HK-2 (cell line): Measurements from ENCODE around the gene CENPN.

Experiments
- DNase-seq: peaks from one replicate; pipeline ENCODE4 v3.0.0-alpha.2; 2018; ENCODE audit not compliant: unreplicated experiment

CENPN gene

DNA sequence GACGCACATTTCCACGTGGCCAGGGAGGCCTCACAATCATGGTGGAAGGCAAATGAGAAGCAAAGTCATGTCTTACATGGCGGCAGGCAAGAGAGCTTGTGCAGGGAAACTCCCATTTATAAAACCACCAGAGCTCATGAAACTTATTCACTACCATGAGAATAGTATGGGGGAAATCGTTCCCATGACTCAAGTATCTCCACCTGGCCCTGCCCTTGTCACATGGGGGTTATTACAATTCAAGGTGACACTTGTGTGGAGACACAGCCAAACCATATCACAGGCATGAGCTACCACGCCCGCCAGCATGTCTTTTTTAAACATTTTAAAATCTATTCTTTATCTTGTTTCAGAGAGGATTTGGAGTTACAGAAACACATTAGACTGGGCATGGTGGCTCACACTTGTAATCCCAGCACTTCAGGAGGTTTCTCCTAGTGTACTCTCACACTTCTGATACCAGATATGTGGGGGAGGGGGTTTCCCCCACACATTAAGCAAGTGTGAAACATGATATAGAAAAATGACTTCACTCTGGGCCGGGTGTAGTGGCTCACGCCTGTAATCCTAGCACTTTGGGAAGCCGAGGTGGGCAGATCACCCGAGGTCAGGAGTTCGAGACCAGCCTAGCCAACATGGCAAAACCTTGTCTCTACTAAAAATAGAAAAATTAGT lies 23.1 kb downstream of the CENPN start:
- DNase-seq, result no peak

DNA sequence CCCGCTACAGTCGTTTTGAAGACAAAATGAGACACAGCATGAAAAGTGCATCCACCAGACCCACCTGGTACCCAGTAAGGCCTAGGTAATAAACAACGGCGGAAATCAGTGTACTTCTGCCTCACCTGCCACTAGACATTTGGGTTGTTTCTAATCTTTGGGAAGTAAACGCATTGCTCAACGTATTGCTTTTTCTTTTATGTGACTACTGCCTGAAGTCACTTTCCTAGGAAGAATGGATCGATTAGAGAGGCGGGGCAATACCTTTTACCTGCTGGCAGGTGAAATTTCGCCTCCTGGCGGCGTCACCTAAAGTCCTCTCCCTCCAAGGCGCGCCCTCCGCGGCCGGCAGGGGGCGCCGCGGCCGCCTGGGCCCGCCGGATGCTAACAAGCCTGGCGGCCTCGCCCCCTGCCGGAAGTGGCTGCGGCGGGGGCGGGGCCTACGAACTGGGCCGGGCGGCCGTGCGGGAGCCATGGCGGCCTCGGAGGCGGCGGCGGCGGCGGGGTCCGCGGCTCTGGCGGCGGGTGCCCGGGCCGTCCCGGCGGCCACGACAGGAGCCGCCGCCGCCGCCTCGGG lies 28.5 kb downstream of the CENPN start, which contains the start of gene ATMIN:
ATMIN (plus strand) TSS at position 445 of the 577 bp plus-strand sequence; CDS start at position 474, 29 bp downstream.
- peak; percentile 82 for DNase-seq

DNA sequence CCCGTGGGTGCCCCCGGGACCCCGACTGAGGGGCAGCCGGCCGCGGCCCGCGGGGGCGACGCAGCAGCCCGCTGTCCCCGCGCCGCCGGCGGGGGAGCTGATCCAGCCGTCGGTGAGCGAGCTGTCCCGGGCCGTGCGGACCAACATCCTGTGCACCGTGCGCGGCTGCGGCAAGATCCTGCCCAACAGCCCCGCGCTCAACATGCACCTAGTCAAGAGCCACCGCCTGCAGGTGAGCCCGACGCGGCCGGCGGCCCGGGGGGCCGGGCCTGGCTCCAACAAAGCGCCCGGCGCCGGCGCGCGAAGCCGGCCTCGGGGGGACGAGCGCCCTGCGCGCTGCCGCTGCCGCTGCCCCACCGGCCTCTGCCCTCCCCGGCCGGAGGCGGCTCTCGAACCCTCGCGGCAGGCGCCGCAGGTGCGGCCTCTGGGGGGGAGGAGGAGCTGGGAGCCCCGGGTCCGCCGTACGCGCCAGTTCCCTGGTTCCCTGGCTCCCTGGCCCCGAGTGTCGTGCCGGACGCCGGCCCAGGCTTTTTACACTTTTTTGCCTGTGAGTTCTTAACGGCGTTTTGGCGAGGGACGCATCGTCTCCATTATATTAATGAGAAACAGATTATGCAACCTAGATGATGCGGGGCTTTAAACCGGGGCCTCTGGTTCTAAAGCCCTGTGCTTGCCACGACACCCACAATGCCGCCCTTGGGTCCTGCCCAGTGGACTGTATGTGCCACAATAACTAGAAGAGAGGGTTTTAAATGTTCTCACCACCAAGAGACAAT lies 29.1 kb downstream of the CENPN start:
- peak; percentile 50 for DNase-seq

DNA sequence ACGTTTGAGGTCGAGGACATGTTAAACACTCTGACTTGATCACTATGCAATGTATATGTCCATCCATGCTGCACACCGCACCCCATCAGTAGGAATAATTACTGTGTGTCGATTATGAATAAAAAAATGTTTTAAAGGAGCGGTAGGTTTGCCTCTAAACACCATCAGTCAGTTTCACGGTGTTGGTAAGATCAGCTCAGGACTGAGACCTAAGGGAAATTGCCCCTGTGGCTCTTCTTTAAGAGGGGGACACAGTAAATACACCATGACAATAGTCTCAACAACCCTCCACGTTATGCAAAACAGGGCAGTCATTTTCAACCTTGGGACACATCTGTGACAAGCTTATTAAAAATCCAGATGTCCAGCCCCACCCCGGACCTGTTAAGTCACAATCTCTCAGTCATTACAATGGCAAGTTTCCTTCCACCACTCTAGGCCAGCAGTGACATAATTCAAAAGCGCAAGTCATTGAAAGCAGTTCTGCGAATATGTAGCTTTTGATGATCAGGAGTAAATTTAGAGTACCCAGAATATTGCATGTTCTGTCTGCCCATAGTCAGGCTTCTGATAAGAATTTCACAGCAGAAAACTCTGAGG lies 29.8 kb downstream of the CENPN start:
- DNase-seq, result no peak

DNA sequence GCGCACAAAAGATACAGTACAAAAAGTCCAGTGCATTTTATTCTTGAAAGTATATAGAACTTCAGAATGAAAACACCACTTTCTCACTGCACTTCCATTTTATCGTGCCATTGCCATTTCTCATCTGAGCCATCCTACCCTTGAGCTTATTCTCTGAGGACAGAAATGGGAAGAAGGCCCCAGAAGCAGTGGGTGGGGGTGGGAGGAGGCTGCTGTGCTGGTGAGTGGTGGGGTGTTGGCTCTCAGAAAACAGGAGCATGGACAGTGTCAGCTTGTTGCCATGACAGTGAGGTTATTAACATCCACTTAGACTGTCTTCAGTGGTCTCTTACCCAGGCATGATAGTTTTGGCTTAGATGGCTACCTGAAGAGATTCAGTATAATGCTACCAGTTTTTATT lies 33.1 kb downstream of the CENPN start:
- no peak for DNase-seq

DNA sequence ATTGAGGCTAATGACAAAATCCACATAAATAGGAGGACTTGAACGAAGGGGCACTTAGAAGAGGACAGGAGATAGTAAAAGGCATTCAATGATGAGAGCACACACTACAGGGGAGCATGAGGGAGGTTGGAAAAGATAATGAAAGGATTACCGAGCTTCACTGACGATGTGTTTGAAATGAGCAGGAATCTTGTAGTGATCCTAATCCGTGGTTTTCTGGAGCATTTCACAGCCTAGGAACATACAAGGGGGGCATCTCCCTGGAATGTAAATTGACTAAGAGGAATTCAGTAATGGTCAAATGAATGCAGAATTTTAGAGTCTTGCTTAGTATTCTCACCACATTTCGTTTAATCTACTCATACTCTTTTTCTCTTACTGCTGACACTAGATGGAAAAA lies 33.8 kb downstream of the CENPN start:
- DNase-seq, result no peak

DNA sequence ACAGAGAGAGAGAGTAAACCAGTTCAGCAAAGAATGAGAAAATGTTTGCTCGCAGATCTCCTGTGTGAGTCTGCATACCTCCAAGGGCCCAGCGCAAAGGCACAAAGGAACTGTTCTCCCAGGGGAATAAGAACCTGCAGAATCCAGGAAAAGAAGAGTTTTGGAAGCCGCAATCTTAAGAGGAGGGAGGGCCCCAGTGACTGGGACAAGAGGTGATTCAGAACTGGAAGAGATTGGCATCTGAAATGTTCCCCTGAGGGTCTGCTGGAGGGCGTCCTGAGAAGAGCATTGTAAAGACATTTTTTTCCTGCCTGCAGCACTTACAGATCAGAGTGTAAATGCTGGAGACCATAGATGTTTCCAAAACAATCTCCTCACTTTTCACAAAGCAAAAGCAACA lies 34.7 kb downstream of the CENPN start:
- DNase-seq, result no peak

DNA sequence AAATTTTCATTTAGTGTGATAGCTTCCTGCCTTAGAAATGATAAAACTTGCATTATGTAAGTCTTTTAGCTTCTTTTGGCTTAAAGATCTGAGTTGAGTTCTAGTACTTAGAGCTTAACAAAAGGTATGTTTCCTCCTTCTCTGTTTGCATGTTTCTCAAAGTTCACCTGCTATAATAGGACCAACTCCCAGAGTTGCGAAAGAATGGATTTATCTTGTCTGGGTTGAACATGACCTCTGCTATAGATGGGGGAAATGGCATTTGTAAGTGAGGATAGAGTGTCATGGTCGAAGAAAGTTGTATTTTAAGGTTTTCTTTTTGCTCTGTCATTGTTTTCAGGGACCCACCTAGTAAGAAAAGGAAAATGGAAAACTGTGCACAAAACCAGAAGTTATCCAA lies 35.8 kb downstream of the CENPN start:
- DNase-seq, result no peak

DNA sequence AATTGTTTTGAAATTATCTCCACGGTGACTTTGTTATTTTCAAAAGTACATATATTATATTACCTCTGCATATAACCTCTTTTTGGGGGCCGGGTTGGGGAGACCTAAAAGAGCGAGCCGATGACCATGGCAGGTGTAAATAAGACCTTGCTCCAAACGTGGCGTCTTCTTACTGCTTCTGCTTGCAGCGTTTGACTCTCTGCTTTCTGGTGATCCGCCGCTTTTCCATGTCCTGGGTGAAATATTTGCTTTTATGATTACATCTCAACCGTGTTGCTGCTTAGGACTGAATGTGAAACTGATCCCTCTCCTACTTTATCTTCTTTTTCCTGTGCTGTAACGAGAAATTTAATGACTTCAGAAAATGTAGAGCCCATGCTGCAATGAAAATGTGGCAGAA lies 46.7 kb downstream of the CENPN start:
- DNase-seq, result no peak

DNA sequence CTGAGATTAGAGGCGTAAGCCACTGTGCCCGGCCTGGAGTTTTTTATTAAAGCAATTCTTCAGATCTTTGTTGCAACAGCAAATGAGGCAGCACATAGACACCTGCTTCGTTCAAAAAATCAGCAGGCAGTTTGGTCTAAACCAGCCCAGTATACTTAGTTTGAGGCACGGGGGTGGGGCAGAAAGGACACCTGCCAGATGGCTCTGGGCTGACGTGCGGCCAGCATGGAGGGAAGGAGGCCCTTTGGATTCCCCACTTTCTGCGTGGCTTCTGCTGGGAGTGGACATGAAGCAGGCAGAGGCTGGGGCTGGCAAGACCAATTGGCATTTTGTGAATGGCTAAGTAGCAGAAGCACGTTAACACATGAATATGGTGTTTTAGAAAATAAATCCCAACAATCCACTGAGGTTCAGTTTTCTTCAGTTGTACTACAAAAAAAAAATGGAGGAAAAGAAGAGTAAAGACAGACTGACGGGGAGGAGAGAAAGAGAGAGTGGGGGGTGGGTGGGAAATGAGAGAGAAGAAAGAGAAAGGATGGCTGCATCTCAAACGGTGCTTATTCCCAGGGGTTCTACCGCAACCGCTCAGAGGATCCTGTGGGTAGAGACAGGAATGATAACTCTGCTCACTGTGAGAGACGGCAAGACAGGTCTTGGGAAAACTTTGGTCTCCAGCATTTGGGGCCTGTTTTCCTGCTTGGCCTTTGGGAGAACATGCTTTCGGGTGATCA lies 53.7 kb downstream of the CENPN start:
- no peak for DNase-seq

DNA sequence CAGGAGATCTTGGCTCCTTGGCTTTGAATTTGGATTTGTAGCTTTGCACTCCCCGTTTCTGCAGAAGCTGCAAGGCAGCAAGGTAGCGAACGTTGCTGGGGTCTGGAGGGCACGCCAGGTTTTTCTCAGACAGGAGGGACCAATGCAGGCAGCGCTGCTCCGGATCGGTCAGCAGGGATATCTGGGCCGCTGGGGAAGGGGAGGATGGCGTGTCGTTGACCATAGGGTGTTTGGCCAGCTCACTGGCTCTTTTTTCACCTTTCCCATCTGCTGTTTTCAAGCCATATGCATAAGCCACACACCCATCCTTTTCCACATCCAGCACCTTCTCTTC lies 54.3 kb downstream of the CENPN start:
- no peak for DNase-seq

DNA sequence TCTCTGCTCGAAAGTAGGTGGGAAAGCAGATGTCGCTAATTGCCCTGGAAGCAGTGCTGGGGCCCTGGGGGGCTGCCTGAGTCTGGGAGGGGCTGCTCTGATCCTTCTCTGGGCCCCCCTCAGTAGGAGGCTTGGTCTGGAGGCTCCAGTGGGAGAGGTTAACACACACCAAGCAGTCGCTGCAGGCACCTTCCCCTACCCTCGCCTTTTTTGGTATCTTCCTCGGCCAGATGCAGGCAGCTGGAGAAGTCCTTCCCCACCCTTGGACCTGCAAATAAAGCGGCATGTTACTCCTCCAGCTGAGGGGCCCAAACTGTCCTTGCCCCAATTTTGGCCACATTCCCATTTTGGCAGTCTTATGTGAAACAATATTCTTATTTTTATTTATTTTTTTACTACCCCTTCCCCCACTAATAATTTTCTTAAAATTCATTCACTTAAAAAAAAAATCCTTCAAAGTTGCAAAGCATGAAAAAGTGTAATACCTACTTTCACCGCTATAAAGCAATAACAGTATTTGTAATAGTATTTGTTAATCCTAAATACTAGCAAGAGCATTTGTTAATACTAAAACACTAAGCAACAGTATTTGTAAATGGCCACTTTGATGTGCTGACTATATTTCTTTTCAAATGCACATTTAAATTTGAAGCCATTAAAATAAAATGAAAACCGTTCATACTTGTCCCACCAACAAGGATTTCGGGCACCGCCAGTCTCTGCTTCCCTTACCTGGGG lies 55.0 kb downstream of the CENPN start:
- no peak for DNase-seq

DNA sequence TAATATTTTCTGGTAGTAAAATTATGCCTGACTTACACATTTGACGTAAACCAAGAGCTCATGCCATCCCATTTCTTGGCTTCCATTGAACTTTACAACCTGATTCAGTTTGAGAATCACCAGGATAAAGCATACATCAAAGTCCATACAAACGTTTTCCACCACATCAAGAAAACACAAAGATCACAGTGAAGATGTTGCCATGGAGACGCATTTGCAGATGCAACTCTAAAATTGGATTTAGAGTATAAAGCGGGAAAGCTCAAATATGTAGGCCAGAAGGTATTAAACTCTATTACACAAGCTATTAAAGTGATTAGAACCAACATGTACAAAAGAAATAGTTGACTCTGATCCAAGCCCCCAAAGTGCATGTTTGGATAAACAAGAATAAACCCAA lies 59.7 kb downstream of the CENPN start:
- DNase-seq, result no peak

DNA sequence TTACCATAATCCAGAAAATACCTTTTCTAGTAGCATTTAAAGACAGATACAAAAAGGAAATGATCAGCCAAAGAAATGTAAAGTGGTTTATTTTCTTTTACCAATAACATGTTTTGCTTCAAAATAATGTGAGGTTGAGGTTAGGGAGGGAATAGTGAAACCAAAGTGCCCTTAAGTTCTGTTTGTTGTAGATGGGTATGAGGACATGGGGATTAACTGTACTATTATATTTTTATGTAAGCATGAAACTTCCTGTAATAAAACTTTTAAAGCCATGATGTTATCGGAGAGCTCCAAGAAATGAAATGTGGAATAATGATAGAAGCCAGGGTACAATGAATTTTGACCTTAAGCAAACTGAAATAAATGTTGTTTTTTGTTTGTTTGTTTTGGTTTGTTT lies 60.2 kb downstream of the CENPN start:
- DNase-seq, result no peak

DNA sequence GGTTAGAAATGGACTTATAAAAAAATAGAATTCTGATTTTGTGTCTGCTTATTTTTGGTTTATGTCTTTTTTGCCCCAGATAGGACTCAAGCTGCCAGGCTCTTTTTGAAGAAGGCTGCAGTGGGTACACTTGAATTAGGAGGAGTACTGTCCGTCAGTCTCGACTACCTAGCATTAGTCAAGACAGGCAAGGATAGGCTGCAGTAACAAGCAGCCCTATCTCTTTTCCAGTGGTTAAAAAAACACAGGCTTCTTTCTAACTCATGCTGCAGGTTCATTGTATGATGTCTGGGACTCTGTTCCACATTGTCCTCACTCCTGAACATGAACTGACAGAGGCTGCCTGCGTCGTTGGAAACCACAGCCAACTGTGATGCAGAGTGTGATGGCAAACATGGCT lies 62.0 kb downstream of the CENPN start:
- no peak for DNase-seq

DNA sequence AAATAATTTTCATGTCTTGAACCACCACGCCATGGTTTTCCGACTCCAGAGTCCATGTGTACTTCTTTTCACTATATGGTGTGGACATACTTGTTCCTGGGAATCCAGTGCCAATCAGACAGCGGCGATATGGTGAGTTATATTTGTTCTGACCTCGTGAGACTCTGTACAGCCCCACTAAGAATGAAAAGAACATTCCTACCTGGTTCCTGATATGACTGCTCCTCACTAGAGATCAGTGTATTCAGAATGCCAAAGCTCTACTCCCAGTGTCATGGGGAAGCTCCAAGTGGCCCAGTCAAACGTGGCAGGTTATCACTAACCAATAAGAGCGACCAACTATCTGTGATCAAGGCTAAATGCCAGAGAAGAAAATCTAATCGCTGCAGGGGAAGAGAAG lies 64.0 kb downstream of the CENPN start:
- DNase-seq, result no peak

DNA sequence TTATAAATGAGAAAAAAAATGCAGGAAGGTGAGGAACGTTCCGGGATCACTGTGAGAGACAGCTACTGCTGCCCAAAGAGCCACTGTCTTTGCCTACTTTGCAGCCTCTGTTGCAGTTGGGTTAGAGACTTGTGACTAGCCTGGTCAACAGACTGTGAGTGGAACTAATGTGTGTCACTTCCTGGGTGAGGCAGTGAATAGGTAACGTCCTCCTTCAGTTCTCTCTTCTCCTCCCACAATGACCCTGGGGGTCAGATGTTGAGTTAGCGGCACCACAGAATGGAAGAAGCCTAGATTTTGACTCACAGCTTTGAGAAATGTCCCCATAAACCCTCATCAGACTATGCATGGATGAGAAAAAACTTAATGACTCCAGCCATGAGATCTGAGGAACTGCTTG lies 64.8 kb downstream of the CENPN start:
- DNase-seq, result peak; percentile 27

DNA sequence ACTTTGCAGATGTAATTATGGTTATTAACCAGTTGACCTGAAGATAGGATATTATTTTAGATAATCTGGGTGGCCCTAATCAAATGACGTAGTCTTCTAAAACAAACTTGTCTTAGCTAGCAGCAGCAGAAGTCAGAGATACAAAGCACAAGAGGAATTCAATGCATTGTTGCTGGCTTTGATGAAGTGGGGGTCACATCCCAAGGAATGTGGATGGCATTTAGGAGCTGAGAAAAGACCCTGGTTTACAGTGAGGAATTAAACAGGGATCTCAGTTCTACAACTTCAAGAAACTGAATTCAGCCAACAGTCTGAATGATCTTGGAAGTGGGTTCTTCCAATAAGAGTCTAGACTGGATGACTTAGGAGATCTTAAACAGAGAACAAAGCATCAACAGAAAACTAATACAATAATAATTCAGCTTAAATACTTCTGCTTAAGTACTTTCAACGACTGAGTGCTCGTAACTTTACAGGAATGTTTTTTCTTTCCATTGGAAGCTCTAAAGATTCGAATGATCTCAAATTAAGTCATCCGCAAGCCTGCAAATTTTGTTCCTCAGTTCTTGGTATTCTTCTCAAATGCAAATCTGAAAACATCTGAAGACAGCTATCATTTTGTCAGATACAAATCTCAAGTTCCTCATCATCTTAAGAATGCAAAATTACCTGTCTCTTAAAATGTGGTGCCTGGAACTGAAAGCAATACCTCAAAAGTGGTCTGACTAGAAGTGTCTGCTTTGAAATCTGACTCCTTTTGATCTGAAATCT lies 66.7 kb downstream of the CENPN start:
- no peak for DNase-seq

DNA sequence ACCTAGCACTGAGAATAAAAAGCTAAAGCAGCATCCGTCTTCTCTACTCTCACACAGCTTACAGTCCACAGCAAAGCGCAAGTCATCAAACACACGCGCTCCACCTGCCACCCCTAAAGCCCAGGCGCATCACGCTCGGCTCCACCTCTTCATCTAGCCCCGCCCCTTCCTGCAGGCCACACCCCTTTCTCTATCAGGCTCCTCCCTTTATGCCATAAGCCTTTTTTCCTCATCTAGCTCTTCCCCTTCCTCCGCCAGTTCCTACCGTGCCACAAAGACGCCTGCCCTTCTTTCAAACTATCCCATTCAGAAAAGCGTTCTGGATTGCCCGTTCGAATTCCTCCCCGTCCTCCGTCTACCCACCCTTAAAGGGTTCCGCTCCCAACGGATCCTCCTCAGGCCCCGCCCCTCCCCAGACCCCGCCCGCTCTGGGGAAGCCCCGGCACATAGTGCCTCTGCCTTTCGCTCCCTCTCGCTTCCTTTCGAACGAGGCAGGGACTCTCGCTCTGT lies 69.6 kb downstream of the CENPN start:
- peak; percentile 88 for DNase-seq
